CD4-positive, alpha-beta T cell treated with Interleukin-1 beta for 1 hour (primary cell): Measurements from ENCODE around the gene XPO1.
"Not testable (repeated sequence)": the region's sequence is repeated elsewhere in the genome, so short reads cannot be mapped to it uniquely, and the experiment has no call there.

Experiments
- DNase-seq, 2 donors: peaks; one replicate each; pipeline ENCODE4 v3.0.0-alpha.2; 2020 to 2022

The XPO1 gene

GRCh38 chr2:61538200-61538919, at the start of gene XPO1:
Gene XPO1 (minus strand): TSS chr2:61538356. CDS start chr2:61533897, 4,459 bp downstream.
- peak; percentile 98 for DNase-seq

DNA sequence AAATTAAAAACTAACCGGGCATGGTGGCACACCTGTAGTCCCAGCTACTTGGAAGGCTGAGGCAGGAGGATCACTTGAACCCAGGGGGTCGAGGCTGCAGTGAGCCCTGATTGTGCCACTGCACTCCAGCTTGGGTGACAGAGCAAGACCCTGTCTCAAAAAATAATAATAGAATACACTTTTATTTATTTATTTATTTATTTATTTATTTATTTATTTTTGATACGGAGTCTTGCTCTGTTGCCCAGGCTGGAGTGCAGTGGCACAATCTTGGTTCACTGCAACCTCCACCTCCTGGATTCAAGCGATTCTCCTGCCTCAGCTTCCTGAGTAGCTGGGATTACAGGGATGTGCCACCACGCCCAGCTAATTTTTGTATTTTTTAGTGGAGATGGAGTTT, 48.8 kb upstream of the XPO1 start:
- not testable (repeated sequence) for DNase-seq

- DNase-seq: no peak
These were observed 47.2 kb upstream of the XPO1 start for GRCh38 chr2:61585383-61585782.

GRCh38 chr2:61584368-61584767, 46.2 kb upstream of the XPO1 start:
- DNase-seq: not testable (repeated sequence)

- no peak for DNase-seq
These were observed 44.0 kb upstream of the XPO1 start for GRCh38 chr2:61582165-61582564.

- DNase-seq: no peak
These were observed 43.6 kb upstream of the XPO1 start for GRCh38 chr2:61581716-61582115.

GRCh38 chr2:61575447-61575859, 37.3 kb upstream of the XPO1 start:
- no peak for DNase-seq

- DNase-seq: no peak
These were observed 28.4 kb upstream of the XPO1 start for GRCh38 chr2:61566566-61566965.

GRCh38 chr2:61562615-61563014, 24.5 kb upstream of the XPO1 start:
- no peak for DNase-seq

GRCh38 chr2:61558160-61558559, 20.0 kb upstream of the XPO1 start:
- no peak for DNase-seq

- no peak for DNase-seq
These were observed 19.2 kb upstream of the XPO1 start for GRCh38 chr2:61557381-61557780.

GRCh38 chr2:61554604-61555003, 16.4 kb upstream of the XPO1 start:
- DNase-seq: no peak

- DNase-seq: no peak
These were observed 12.4 kb upstream of the XPO1 start for GRCh38 chr2:61550375-61551209.

GRCh38 chr2:61549546-61549945, 11.4 kb upstream of the XPO1 start:
- DNase-seq: no peak

- no peak for DNase-seq
These were observed 4.9 kb upstream of the XPO1 start for GRCh38 chr2:61543062-61543461.

- DNase-seq: not testable (repeated sequence)
These were observed 2.0 kb upstream of the XPO1 start for GRCh38 chr2:61540167-61540566.

- peak; percentile 8 to 44 for DNase-seq
These were observed 864 bp upstream of the XPO1 start for GRCh38 chr2:61538920-61539520.

GRCh38 chr2:61537950-61538199, 281 bp downstream of the XPO1 start:
- no peak for DNase-seq

- DNase-seq: peak; percentile 24 to 41
These were observed 743 bp downstream of the XPO1 start for GRCh38 chr2:61537277-61537949.

- peak; percentile 85 to 88 for DNase-seq
These were observed 1.4 kb downstream of the XPO1 start for GRCh38 chr2:61536572-61537276.

- peak in 1 of 2 donors; percentile 26 for DNase-seq
These were observed 2.0 kb downstream of the XPO1 start for GRCh38 chr2:61536180-61536571.

DNA sequence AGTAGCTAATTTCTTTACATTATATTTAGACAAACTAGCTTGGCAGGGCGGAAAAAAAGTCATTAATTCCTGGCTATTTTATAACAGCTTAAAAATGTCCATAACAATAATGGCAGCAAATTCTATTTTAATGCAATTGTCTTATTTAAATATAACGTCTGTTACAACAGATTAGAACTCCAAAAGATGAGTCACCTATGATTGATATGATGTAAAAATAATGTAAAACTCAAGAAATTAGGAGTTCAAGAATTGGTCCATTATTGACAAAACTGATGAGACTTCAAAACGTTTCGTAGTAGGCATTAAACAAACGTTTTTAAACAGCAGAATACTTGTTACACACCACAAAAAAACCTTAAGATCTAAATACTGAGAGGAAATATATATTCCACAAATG, 2.7 kb downstream of the XPO1 start:
- no peak for DNase-seq

DNA sequence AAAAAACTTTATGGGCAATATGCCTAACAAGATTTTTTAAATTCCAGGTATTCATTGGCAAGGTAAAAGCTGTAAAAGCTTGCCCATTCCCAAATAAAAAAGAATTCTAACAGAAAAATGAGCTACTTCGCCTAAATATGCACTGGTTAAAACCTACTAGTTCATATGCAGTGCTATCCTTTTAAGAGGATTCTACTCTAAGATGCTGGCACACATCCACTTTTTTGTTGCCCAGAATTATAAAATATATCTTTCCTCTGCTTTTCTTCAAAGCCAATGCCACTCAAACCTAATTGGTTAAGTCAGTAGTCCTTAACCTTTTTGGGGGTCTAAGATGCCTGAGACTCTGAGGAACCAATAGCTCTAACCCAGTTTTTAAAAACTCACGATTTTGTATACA, 3.2 kb downstream of the XPO1 start:
- DNase-seq: no peak
